LNCAP (cell line): Measurements from ENCODE around the gene USP12.

Experiments
- TF ChIP-seq, protein P1 (sequence below): fragments of 450-650 bp; IDR thresholded peaks from 2 replicates; pipeline ENCODE4 v1.5.1; 2017; ENCODE audit warnings: mild to moderate bottlenecking

Gene USP12

DNA sequence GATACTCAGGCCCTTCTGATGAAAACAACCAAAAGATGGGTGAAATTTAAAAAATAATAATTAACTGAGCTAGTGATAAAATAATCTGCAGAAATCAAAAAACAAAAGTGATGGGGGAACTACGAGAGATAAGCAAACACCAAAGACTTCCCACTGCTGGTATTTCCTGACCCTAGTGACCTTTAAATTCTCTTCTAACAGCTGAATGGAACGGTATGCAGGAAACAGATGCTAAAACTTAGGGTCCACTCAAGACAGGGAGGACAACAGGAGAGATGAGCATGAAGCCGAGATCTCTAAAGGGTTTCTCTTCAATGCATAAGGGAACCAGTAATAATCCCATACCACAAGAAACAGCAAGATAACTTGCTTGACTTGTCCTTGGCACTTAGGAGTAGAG, 50.8 kb downstream of the USP12 start:
- TF ChIP-seq, protein P1, sequence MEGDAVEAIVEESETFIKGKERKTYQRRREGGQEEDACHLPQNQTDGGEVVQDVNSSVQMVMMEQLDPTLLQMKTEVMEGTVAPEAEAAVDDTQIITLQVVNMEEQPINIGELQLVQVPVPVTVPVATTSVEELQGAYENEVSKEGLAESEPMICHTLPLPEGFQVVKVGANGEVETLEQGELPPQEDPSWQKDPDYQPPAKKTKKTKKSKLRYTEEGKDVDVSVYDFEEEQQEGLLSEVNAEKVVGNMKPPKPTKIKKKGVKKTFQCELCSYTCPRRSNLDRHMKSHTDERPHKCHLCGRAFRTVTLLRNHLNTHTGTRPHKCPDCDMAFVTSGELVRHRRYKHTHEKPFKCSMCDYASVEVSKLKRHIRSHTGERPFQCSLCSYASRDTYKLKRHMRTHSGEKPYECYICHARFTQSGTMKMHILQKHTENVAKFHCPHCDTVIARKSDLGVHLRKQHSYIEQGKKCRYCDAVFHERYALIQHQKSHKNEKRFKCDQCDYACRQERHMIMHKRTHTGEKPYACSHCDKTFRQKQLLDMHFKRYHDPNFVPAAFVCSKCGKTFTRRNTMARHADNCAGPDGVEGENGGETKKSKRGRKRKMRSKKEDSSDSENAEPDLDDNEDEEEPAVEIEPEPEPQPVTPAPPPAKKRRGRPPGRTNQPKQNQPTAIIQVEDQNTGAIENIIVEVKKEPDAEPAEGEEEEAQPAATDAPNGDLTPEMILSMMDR, result no peak

DNA sequence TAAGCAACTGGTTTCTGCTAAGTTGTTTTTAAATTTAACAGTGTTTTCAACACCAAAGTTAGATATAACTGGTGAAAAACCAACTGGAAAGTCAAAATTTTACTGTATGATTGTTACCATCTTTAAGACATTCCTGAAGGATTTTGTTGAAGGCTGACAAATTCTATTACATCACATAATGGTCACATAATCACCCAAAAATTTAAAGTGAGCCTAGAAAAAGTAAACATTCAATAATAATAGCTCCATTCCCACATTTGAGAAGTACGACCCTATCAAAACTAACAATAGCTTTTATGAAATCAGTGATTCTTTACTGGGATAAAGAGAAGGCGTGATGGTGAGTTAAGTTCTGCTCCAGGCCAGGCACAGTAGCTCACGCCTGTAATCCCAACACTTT, 51.6 kb downstream of the USP12 start:
- TF ChIP-seq, protein P1, result no peak

DNA sequence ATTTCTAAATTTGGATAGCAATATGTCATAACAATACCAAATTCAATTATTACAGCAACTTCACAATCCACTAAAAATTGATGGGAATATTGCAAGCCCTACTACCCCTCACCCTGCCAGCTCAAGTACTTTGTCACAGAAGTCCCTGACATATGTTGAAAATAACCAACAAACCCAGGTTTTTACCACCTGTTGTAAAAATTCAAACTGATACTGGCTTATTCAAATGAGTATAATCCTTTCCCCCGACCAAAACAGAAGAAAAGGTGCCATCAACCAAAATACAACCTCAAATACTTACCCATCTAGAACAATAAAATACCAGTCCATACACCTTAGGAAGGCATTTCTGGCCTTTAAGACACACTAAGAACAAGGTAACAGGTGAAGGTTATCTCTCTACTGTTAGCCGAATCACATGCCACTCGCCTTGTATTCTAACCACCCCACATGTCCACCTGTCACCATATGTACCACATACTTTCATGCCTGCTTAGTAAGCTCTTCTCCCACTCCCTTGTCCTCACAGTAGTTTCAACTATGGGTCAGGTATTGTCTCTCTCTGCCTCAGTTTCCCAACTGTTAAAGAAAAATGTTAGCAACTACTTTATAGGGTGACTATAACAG, 53.1 kb downstream of the USP12 start:
- TF ChIP-seq, protein P1, result no peak

DNA sequence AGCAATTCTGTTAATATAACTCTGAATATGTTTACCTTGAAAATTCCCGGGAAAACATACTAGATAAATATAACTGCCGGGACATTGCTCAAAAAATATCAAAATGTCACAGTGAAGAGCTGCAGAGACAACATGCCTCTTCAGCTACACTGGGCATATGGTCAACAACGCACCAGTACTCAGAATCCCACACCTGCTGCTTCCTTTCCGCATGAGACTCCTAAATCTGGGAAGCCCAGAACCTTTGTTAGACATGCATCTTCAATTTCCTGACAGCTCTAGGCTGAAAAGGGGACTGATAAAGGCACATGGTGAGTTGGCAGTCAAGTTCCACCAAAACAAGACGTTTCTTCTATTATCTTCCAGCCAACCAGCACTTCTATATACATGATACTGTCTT, 53.7 kb downstream of the USP12 start:
- TF ChIP-seq, protein P1, result no peak

DNA sequence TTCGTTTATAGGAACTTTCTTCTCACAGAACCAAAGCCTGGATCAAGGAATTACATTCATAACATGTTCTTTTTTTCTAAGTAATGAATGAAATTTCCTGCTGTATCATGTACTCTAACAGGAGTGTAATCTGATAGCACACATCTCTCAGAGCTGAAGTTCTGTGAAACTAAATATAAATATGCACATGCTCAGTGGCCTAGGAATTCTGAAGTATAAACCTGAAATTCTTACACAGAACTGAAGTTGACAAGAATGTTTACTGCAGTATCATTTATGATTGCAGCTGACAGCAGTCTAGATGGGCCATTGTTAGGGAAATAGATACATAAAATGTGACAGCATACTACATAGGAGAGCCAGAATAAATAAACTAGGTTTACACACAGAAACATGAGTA, 54.5 kb downstream of the USP12 start:
- TF ChIP-seq, protein P1, result no peak

DNA sequence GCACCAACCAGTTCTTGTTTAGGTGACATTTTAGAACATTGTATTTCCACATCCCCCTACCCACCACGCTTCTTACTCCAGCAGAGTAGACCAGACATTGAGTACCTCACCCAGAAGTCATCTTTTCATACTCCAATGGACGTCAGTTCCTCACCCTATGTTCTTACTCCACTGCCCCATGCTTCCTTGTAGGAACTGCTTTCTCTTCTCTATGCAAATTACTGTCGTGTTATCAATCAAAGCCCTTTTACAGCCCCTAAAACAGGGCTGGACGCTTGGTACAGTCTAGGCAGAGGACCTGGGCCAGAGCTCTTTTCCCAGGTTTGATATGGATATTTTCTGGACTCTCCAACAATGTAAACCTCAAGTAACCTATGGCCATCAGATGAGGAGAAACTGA, 58.2 kb downstream of the USP12 start:
- TF ChIP-seq, protein P1, result no peak

DNA sequence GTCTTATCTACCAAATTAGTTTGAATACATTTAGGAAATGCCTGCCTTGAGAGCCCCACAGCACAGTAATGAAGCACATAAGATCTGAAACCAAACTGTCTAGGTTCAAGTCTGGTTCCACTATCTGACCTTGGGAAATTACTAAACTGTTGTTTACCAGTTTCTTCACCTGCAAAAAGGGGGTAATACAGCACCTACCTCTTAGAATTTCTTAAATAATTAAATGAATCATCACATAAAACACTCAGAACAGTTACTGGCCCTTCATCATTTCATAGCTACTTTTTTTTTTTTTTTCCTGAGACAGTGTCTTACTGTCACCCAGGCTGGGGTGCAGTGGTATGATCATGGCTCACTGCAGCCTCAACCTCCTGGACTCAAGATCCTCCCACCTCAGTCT, 59.6 kb downstream of the USP12 start:
- TF ChIP-seq, protein P1, result no peak

DNA sequence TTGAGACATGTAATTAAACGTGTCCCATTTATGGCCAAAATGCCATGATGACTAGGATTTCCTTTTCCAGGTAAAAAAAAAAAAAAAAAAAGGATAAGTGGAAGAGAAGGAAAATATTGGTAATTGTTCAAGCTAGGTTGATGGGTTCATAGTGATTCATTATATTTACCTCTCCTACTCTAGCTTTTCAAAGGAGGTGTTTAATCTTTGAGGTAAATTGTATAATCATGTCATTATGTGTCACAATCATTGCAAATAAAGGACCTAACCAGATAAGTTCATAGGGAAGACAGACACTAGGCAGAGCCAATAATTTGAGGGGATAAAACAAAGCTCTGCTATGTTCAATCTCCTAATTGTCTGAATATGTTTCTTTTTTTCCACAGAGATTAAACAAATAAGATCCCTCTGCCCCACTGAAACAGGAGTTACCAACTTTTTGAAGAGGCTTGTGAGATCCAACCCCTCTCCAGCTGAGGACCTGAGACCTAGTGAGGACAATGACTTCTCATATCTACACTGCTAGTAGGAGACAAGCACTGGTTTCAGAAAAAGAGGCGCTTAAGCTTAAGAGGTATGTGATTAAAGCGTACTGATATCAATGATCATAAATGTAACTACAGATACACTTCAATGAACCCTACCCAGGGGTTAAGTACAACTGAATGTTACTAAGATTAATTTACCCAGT, 61.4 kb downstream of the USP12 start:
- TF ChIP-seq, protein P1, result no peak
